SU-DHL-6 (cell line): ENCODE results near the gene LRP1.

ENCODE experiments used
- H2AFZ ChIP-seq: fragments of 200-600 bp; sonication (generic); 2 replicates; pipeline ENCODE4 v1.6.1; 2014; ENCODE audit warnings: low read depth, mild to moderate bottlenecking, moderate library complexity, mixed read lengths, antibody characterized with exemption, low read length; ENCODE audit not compliant: severe bottlenecking
- H3F3A ChIP-seq: fragments of 200-600 bp; shearing (Covaris generic); 2 replicates; pipeline ENCODE4 v1.6.0; 2016; ENCODE audit warnings: antibody characterized with exemption, mild to moderate bottlenecking; ENCODE audit not compliant: insufficient read depth
- H3K27ac ChIP-seq: fragments of 200-600 bp; sonication (generic); 2 replicates; pipeline ENCODE4 v1.5.1; 2016; ENCODE audit warnings: low read depth, mild to moderate bottlenecking, low read length, moderate library complexity, mixed read lengths
- H3K27me3 ChIP-seq: fragments of 200-600 bp; sonication (generic), shearing (Covaris generic); 2 replicates; pipeline ENCODE4 v1.6.0; 2014; ENCODE audit warnings: mild to moderate bottlenecking, low read length
- H3K36me3 ChIP-seq: fragments of 200-600 bp; sonication (generic); 2 replicates; pipeline ENCODE4 v1.6.1; 2014; ENCODE audit warnings: mild to moderate bottlenecking, low read length, mixed read lengths
- H3K4me2 ChIP-seq: fragments of 300-600, 200-600 bp; shearing (Covaris generic), sonication (generic); 2 replicates; pipeline ENCODE4 v1.6.0; 2014; ENCODE audit warnings: low read length, low read depth, mild to moderate bottlenecking; ENCODE audit not compliant: poor library complexity, severe bottlenecking
- H3K4me3 ChIP-seq: fragments of 200-600 bp; sonication (generic); 2 replicates; pipeline ENCODE4 v1.5.1; 2014; ENCODE audit warnings: antibody characterized with exemption, low read length, mild to moderate bottlenecking, mixed read lengths; ENCODE audit not compliant: insufficient read depth, poor library complexity, severe bottlenecking
- H3K79me2 ChIP-seq: fragments of 200-600 bp; sonication (generic); 2 replicates; pipeline ENCODE4 v1.6.1; 2014; ENCODE audit warnings: mild to moderate bottlenecking, low read length, moderate library complexity; ENCODE audit not compliant: insufficient read depth
- H3K9ac ChIP-seq: fragments of 200-600 bp; sonication (generic); 2 replicates; pipeline ENCODE4 v1.7.0; 2014; ENCODE audit warnings: mild to moderate bottlenecking, low read length
- H3K9me2 ChIP-seq: fragments of 200-600 bp; sonication (generic); replicated peaks from 2 replicates; pipeline ENCODE4 v1.6.1; 2014; ENCODE audit warnings: low read length; ENCODE audit not compliant: insufficient read depth
- H3K9me3 ChIP-seq: fragments of 200-600 bp; sonication (generic); 2 replicates; pipeline ENCODE4 v1.6.1; 2014; ENCODE audit warnings: low read length, mixed read lengths; ENCODE audit not compliant: insufficient read depth
- H4K20me1 ChIP-seq: fragments of 200-600 bp; sonication (generic); 2 replicates; pipeline ENCODE4 v1.6.1; 2014; ENCODE audit warnings: low read depth, mild to moderate bottlenecking, antibody characterized with exemption, low read length, moderate library complexity, mixed read lengths
- EZH2phosphoT487 ChIP-seq: fragments of 200-600 bp; sonication (generic), shearing (Covaris generic); conservative IDR thresholded peaks from 2 replicates; pipeline ENCODE4 v1.6.1; 2018; ENCODE audit warnings: mild to moderate bottlenecking, antibody characterized with exemption, low read length, moderate library complexity, mixed read lengths
- TF ChIP-seq, protein P1 (sequence below): fragments of 200-600 bp; sonication (generic); IDR thresholded peaks from one replicate; pipeline ENCODE4 v1.5.1; 2017; ENCODE audit warnings: antibody characterized with exemption, mild to moderate bottlenecking, low read length, moderate library complexity; ENCODE audit not compliant: insufficient read depth, poor library complexity, severe bottlenecking

The LRP1 gene

DNA sequence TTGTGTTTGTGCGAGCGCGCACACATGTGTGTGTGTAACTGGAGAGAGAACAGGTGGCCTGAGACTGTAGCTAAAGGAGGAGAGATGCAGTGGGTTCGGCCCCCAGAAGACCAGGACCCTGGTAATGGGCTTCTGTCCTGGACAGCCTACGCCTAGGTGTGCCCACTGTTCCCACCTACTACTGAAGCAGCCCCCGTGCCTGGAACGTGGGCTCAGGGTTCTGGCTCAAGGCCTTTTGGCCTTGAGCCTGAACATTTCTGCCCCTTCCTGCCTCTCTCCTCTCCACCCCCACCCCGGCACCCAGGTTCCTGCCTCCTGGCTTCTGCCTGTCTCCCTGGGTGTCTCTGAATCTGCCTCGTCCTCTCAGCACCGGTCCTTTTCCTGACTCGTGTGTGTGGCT, 86.8 kb downstream of the LRP1 start:
- no peak overlapping the region for H3K4me2 ChIP-seq
- no peak overlapping the region for H3K4me3 ChIP-seq
- peaks cover 9% of the 10 kb centered on the region; the same call in 1 of the 2 replicates for H3K79me2 ChIP-seq
- H3F3A ChIP-seq, result peaks cover 9% of the 10 kb centered on the region
- H2AFZ ChIP-seq, result no peak overlapping the region
- no peaks in the 10 kb centered on the region for H3K27me3 ChIP-seq
- no peak for TF ChIP-seq EZH2phosphoT487
- TF ChIP-seq, protein P1, sequence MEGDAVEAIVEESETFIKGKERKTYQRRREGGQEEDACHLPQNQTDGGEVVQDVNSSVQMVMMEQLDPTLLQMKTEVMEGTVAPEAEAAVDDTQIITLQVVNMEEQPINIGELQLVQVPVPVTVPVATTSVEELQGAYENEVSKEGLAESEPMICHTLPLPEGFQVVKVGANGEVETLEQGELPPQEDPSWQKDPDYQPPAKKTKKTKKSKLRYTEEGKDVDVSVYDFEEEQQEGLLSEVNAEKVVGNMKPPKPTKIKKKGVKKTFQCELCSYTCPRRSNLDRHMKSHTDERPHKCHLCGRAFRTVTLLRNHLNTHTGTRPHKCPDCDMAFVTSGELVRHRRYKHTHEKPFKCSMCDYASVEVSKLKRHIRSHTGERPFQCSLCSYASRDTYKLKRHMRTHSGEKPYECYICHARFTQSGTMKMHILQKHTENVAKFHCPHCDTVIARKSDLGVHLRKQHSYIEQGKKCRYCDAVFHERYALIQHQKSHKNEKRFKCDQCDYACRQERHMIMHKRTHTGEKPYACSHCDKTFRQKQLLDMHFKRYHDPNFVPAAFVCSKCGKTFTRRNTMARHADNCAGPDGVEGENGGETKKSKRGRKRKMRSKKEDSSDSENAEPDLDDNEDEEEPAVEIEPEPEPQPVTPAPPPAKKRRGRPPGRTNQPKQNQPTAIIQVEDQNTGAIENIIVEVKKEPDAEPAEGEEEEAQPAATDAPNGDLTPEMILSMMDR, result no peak
- H3K36me3 ChIP-seq, result no peaks in the 10 kb centered on the region
- H4K20me1 ChIP-seq, result no peaks in the 10 kb centered on the region
- no peaks in the 10 kb centered on the region for H3K9me3 ChIP-seq
- no peak overlapping the region for H3K9ac ChIP-seq
- no peak overlapping the region for H3K27ac ChIP-seq
- H3K9me2 ChIP-seq, result no peaks in the 10 kb centered on the region

DNA sequence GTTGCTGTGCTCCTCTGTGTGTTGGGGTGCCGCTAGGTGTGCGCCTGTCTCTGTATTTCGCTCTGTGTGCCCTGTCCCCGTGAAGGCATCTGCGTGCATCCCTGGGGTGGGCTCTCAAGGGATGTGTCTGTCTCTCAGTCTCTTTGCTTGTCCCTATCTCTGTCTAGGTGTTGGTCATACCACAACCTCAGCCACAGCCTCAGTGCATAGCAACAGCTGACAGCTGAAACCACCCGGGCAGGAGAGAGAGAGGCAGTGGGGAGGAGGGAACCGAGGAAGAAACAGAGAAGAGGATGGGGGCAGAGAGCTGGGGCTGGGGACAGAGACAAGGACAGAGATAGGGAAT, 87.4 kb downstream of the LRP1 start:
- Histone ChIP-seq H3K27ac (no peak overlapping the region; the same call in 1 of the 2 replicates), H3K4me2 (peak overlapping the region; percentile 53), H3K79me2 (peaks cover 9% of the 10 kb centered on the region; the same call in 1 of the 2 replicates), H3K4me3 (no peak overlapping the region), H3K9me3 (no peaks in the 10 kb centered on the region), H3K36me3 (no peaks in the 10 kb centered on the region), H4K20me1 (no peaks in the 10 kb centered on the region), H3K9me2 (no peaks in the 10 kb centered on the region), H3F3A (peaks cover 9% of the 10 kb centered on the region), H2AFZ (no peak overlapping the region), H3K27me3 (no peaks in the 10 kb centered on the region), H3K9ac (peak overlapping the region; percentile 7; the same call in 1 of the 2 replicates)
- TF ChIP-seq EZH2phosphoT487, result no peak
- TF ChIP-seq, protein P1, result no peak

DNA sequence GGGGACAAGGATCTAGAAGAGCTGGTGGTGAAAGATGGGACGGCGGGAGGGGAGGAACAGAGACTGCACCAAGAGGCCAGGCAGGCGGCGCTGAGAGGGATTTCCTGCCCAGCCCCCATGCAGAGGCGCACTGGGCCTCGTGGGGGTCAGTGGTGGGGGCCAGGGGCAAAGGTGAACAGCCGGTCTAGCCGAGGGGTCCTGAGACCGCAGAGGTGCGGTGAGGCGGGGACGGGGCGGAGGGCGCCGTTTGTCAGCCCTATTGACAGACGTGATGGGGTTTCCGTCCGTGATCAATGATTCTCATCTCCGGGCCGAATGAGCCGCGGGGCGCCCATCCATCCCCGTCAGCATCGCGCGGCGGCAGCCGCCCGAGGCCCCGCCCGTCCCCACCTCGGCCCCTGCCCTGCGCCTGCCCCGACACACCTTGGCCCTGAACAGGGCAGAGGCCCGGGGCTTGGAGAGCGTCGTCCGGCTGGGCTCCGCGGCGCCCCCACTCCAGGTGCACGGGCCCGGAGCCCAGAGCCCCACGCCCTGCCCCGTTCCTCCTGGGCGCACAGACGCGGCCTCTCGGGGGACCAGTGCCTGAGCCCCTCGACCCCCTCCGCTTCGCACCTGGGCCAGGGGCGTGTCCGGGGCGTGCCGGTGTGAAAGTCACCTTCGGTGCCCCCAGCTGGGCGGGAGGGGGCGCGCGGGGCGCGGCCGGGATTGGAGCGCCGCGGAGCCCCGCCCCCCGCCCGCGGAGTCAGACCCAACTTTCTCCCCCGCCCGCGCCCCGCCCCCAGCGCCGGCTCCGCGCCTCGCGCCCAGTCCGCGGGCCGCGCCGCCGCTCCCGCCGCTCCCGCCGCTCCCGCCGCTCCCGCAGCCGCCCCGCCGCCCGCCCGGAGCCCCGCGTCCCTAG, 88.0 kb downstream of the LRP1 start, which contains the start of gene NXPH4:
Gene NXPH4, plus strand, starts transcription at position 781 of the 898 bp plus-strand sequence. CDS start 176 bp downstream, outside the sequence.
- Histone ChIP-seq H3K9me2 (no peaks in the 10 kb centered on the region), H3K9ac (peak within 1 kb of the TSS; percentile 90), H3K27ac (peak within 1 kb of the TSS; percentile 40), H2AFZ (peak within 1 kb of the TSS; percentile 52), H3K36me3 (no peaks in the 10 kb centered on the region), H3K4me3 (peak within 1 kb of the TSS; percentile 76), H3K4me2 (peak within 1 kb of the TSS; percentile 72), H3F3A (peaks cover 9% of the 10 kb centered on the region), H3K27me3 (no peaks in the 10 kb centered on the region), H4K20me1 (no peaks in the 10 kb centered on the region), H3K79me2 (peaks cover 9% of the 10 kb centered on the region; the same call in 1 of the 2 replicates), H3K9me3 (no peaks in the 10 kb centered on the region)
- TF ChIP-seq EZH2phosphoT487, result no peak
- TF ChIP-seq, protein P1, result no peak
